ENCODE measurements around the gene CAPN1.

- TF ChIP-seq CTCF (IDR thresholded peaks at IDR 0.05) (no peak), REST (IDR thresholded peaks at IDR 0.05; ENCODE audit: low read depth, low read length) (no peak), YY1 (IDR thresholded peaks at IDR 0.05; ENCODE audit: low read depth) (no peak), EP300 (IDR thresholded peaks at IDR 0.05; ENCODE audit: borderline replicate concordance in 1 of 2, low read depth in 1 of 2, low read length in 1 of 2) (no peak), FOXJ3 (CRISPR knock-in tag; IDR thresholded peaks at IDR 0.05) (no peak), CHD2 (IDR thresholded peaks at IDR 0.05; ENCODE audit: low read length, partially characterized antibody) (no peak), JUND (IDR thresholded peaks at IDR 0.05) (no peak), MXI1 (IDR thresholded peaks at IDR 0.05; ENCODE audit: low read depth, low read length) (no peak), POLR2AphosphoS5 (IDR thresholded peaks at IDR 0.05; ENCODE audit: low read depth, low read length) (no peak)
Observed at GRCh38 chr11:65185171-65185570, 3.4 kb downstream of the CAPN1 start.
